DND-41 (cell line): Measurements from ENCODE around the gene SUSD4.
"Not testable (repeated sequence)": the region's sequence is repeated elsewhere in the genome, so short reads cannot be mapped to it uniquely, and the experiment has no call there.

Source experiments
- ATAC-seq: fragments of 200-7000 bp; cut with Tn5 transposase; 3 replicates; pipeline ENCODE4 v1.9.1; 2021; ENCODE audit warnings: low read depth; ENCODE audit not compliant: insufficient read depth
- DNase-seq: peaks from one replicate; pipeline ENCODE4 v3.0.0-alpha.2; 2020
- H2AFZ ChIP-seq: 2 replicates; pipeline ENCODE4 v1.6.0; 2012; ENCODE audit warnings: low read depth, low read length
- H3K27ac ChIP-seq: 2 replicates; pipeline ENCODE4 v1.5.1; 2012; ENCODE audit warnings: low read length, inconsistent platforms
- H3K27me3 ChIP-seq: fragments of 200-600 bp; sonication (generic); 2 replicates; pipeline ENCODE4 v1.6.0; 2012; ENCODE audit warnings: low read length, mild to moderate bottlenecking, inconsistent platforms; ENCODE audit not compliant: insufficient read depth, poor library complexity
- H3K36me3 ChIP-seq: 2 replicates; pipeline ENCODE4 v1.5.1; 2012; ENCODE audit warnings: low read length, inconsistent platforms; ENCODE audit not compliant: insufficient read depth
- H3K4me1 ChIP-seq: 2 replicates; pipeline ENCODE4 v1.5.1; 2012; ENCODE audit warnings: mild to moderate bottlenecking, low read length; ENCODE audit not compliant: insufficient read depth
- H3K4me2 ChIP-seq: 2 replicates; pipeline ENCODE4 v1.6.0; 2012; ENCODE audit warnings: mild to moderate bottlenecking, moderate library complexity, low read length, inconsistent platforms; ENCODE audit not compliant: insufficient read depth
- H3K4me3 ChIP-seq, 2 experiments: fragments of 200-600 bp in 1 of 2; shearing (Covaris generic) in 1 of 2; 2 replicates each; pipeline ENCODE4 v1.5.1; 2012 to 2016; ENCODE audit warnings: inconsistent platforms in 2 of 2, low read length in 2 of 2, mild to moderate bottlenecking in 2 of 2, low read depth in 1 of 2, moderate library complexity in 1 of 2
- H3K79me2 ChIP-seq: 2 replicates; pipeline ENCODE4 v1.6.0; 2012; ENCODE audit warnings: low read length, inconsistent platforms; ENCODE audit not compliant: insufficient read depth
- H3K9ac ChIP-seq: 2 replicates; pipeline ENCODE4 v1.6.0; 2012; ENCODE audit warnings: low read depth, mild to moderate bottlenecking, inconsistent platforms, low read length, moderate library complexity
- H3K9me3 ChIP-seq: 2 replicates; pipeline ENCODE4 v1.5.1; 2012; ENCODE audit warnings: low read length, moderate library complexity, mild to moderate bottlenecking, inconsistent platforms; ENCODE audit not compliant: insufficient read depth, severe bottlenecking
- H4K20me1 ChIP-seq: 2 replicates; pipeline ENCODE4 v1.6.0; 2012; ENCODE audit warnings: low read length; ENCODE audit not compliant: insufficient read depth
- EZH2 ChIP-seq: IDR thresholded peaks from 3 replicates; pipeline ENCODE4 v1.6.1; 2012; ENCODE audit warnings: borderline replicate concordance, low read depth, mild to moderate bottlenecking, moderate library complexity, low read length, inconsistent platforms; ENCODE audit not compliant: severe bottlenecking
- TF ChIP-seq, protein P1 (sequence below): IDR thresholded peaks from 2 replicates; pipeline ENCODE4 v1.5.1; 2012; ENCODE audit warnings: borderline replicate concordance, low read length, moderate library complexity, mild to moderate bottlenecking; ENCODE audit not compliant: poor library complexity, severe bottlenecking; ENCODE audit errors: extremely low read depth

The SUSD4 gene

GRCh38 chr1:223288826-223289225 lies 75.2 kb downstream of the SUSD4 start:
- no peak overlapping the region for H3K4me3 ChIP-seq
- DNase-seq (no peak), ATAC-seq (no peak)
- no peaks in the 10 kb centered on the region for H3K36me3 ChIP-seq
- H3K4me1 ChIP-seq = no peaks in the 10 kb centered on the region
- H3K27me3 ChIP-seq = no peaks in the 10 kb centered on the region
- H4K20me1 ChIP-seq = no peaks in the 10 kb centered on the region
- no peak overlapping the region for H3K9ac ChIP-seq
- H3K9me3 ChIP-seq = no peaks in the 10 kb centered on the region
- no peak overlapping the region for H3K4me2 ChIP-seq
- TF ChIP-seq, protein P1, sequence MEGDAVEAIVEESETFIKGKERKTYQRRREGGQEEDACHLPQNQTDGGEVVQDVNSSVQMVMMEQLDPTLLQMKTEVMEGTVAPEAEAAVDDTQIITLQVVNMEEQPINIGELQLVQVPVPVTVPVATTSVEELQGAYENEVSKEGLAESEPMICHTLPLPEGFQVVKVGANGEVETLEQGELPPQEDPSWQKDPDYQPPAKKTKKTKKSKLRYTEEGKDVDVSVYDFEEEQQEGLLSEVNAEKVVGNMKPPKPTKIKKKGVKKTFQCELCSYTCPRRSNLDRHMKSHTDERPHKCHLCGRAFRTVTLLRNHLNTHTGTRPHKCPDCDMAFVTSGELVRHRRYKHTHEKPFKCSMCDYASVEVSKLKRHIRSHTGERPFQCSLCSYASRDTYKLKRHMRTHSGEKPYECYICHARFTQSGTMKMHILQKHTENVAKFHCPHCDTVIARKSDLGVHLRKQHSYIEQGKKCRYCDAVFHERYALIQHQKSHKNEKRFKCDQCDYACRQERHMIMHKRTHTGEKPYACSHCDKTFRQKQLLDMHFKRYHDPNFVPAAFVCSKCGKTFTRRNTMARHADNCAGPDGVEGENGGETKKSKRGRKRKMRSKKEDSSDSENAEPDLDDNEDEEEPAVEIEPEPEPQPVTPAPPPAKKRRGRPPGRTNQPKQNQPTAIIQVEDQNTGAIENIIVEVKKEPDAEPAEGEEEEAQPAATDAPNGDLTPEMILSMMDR = no peak
- no peak for TF ChIP-seq EZH2
- H2AFZ ChIP-seq = no peak overlapping the region
- H3K79me2 ChIP-seq = no peaks in the 10 kb centered on the region
- H3K27ac ChIP-seq = no peak overlapping the region

DNA sequence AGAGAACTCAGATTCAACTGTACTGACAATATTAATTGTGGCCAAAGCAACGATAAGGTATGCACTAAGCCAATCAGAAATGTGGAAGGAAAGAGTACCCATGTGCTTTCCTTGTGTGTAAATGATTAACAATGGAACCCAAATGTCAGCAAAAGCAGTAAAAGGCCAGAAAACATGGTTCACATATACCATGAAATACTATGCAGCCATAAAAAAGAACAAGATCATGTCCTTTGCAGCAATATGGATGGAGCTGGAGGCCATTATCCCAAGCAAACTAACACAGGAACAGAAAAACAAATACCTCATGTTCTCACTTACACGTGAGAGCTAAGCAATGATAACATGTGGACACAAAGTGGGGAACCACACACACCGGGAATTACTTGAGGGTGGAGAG lies 78.5 kb downstream of the SUSD4 start:
- Histone ChIP-seq H3K36me3 (no peaks in the 10 kb centered on the region), H4K20me1 (no peaks in the 10 kb centered on the region), H3K79me2 (no peaks in the 10 kb centered on the region), H3K4me3 (no peak overlapping the region), H3K9ac (no peak overlapping the region), H2AFZ (no peak overlapping the region), H3K4me2 (no peak overlapping the region), H3K9me3 (no peaks in the 10 kb centered on the region), H3K27me3 (no peaks in the 10 kb centered on the region), H3K27ac (no peak overlapping the region), H3K4me1 (no peaks in the 10 kb centered on the region)
- DNase-seq = no peak
- ATAC-seq = no peak
- TF ChIP-seq EZH2 = no peak
- TF ChIP-seq, protein P1 = no peak

DNA sequence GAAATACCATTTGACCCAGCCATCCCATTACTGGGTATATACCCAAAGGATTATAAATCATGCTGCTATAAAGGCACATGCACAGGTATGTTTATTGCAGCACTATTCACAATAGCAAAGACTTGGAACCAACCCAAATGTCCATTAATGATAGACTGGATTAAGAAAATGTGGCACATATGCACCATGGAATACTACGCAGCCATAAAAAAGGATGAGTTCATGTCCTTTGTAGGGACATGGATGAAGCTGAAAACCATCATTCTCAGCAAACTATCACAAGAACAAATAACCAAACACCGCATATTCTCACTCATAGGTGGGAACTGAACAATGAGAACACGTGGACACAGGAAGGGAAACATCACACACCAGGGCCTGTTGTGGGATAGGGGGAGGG lies 80.3 kb downstream of the SUSD4 start:
- H3K4me1 ChIP-seq, H3K4me2 ChIP-seq, ATAC-seq, H3K36me3 ChIP-seq, H2AFZ ChIP-seq, H3K27ac ChIP-seq, H3K27me3 ChIP-seq, H4K20me1 ChIP-seq, H3K9me3 ChIP-seq, H3K9ac ChIP-seq, DNase-seq, H3K79me2 ChIP-seq, H3K4me3 ChIP-seq: not testable (repeated sequence)

GRCh38 chr1:223278311-223278710 lies 85.7 kb downstream of the SUSD4 start:
- H3K4me2 ChIP-seq = not testable (repeated sequence)

More at GRCh38 chr1:223278311-223278710, 85.7 kb downstream of the SUSD4 start:
- not testable (repeated sequence) for ATAC-seq, H3K9me3 ChIP-seq, H3K4me1 ChIP-seq, DNase-seq, H3K36me3 ChIP-seq, H4K20me1 ChIP-seq, H2AFZ ChIP-seq, H3K9ac ChIP-seq, H3K27me3 ChIP-seq, H3K79me2 ChIP-seq, H3K4me3 ChIP-seq, H3K27ac ChIP-seq
